Keratinocyte (primary cell): ENCODE data around the gene CELSR1. TPM values are rescaled to one million over a fixed set of nuclear protein-coding genes. Genes with fewer than 3 reads are reported as not detected.

Source experiments
- DNase-seq: peaks from one replicate; pipeline ENCODE4 v3.0.0-alpha.2; 2011; ENCODE audit warnings: low read depth, missing footprints, low spot score
- FAIRE-seq: peaks from 2 replicates; lab custom pipeline; 2011; peaks lifted over from hg19 to GRCh38; lab: Jason Lieb, UNC
- H2AFZ ChIP-seq: 2 replicates; pipeline ENCODE4 v1.6.0; 2012; ENCODE audit warnings: low read length, control low read depth, inconsistent platforms; ENCODE audit not compliant: control insufficient read depth
- H3K27ac ChIP-seq: 2 replicates; pipeline ENCODE4 v1.5.1; 2011; ENCODE audit warnings: low read length; ENCODE audit not compliant: control insufficient read depth, insufficient read depth
- H3K27me3 ChIP-seq: 3 replicates; pipeline ENCODE4 v1.6.0; 2011; ENCODE audit warnings: low read length; ENCODE audit not compliant: control insufficient read depth, insufficient read depth; ENCODE audit errors: extremely low read depth
- H3K36me3 ChIP-seq, 2 experiments: 2 replicates in 1 of 2; 3 replicates in 1 of 2; pipeline ENCODE4 v1.5.1; 2011; ENCODE audit warnings: low read length in 2 of 2, mild to moderate bottlenecking in 1 of 2; ENCODE audit not compliant: control insufficient read depth in 2 of 2, insufficient read depth in 2 of 2; ENCODE audit errors: extremely low read depth in 1 of 2
- H3K4me1 ChIP-seq: 3 replicates; pipeline ENCODE4 v1.5.1; 2011; ENCODE audit warnings: low read length; ENCODE audit not compliant: control insufficient read depth, insufficient read depth; ENCODE audit errors: extremely low read depth
- H3K4me2 ChIP-seq: 3 replicates; pipeline ENCODE4 v1.6.0; 2011; ENCODE audit warnings: low read depth, low read length; ENCODE audit not compliant: control insufficient read depth, insufficient read depth; ENCODE audit errors: extremely low read depth
- H3K4me3 ChIP-seq, 3 experiments: fragments of 200-600 bp in 1 of 3; sonication (generic) in 1 of 3; 2 replicates in 2 of 3; 3 replicates in 1 of 3; pipeline ENCODE4 v1.5.1; 2011 to 2016; ENCODE audit warnings: low read length in 3 of 3, mild to moderate bottlenecking in 3 of 3, control low read depth in 2 of 3, inconsistent platforms in 1 of 3, low read depth in 1 of 3, mixed read lengths in 1 of 3, mixed run types in 1 of 3, moderate library complexity in 1 of 3; ENCODE audit not compliant: control insufficient read depth in 2 of 3, insufficient read depth in 2 of 3; ENCODE audit errors: extremely low read depth in 1 of 3
- H3K79me2 ChIP-seq: 2 replicates; pipeline ENCODE4 v1.6.0; 2012; ENCODE audit warnings: low read length; ENCODE audit not compliant: control insufficient read depth, insufficient read depth
- H3K9ac ChIP-seq: 3 replicates; pipeline ENCODE4 v1.6.0; 2011; ENCODE audit warnings: low read length; ENCODE audit not compliant: control insufficient read depth, insufficient read depth; ENCODE audit errors: extremely low read depth
- H3K9me1 ChIP-seq: 3 replicates; pipeline ENCODE4 v1.6.0; 2011; ENCODE audit warnings: low read length; ENCODE audit not compliant: control insufficient read depth, insufficient read depth; ENCODE audit errors: extremely low read depth
- H3K9me3 ChIP-seq: 2 replicates; pipeline ENCODE4 v1.5.1; 2012; ENCODE audit warnings: low read depth, low read length; ENCODE audit not compliant: control insufficient read depth
- H4K20me1 ChIP-seq: 3 replicates; pipeline ENCODE4 v1.6.0; 2011; ENCODE audit warnings: low read length; ENCODE audit not compliant: control insufficient read depth, insufficient read depth; ENCODE audit errors: extremely low read depth
- EZH2 ChIP-seq: IDR thresholded peaks from one replicate; pipeline ENCODE4 v1.6.1; 2012; ENCODE audit warnings: inconsistent platforms, mild to moderate bottlenecking, low read length, moderate library complexity
- dilution Hi-C: fragments of 300-500 bp; cut with MboI; formaldehyde crosslinking; loops from one replicate; pipeline ENCODE4 v1.7.0; 2020; ENCODE audit warnings: low sequenced_read_pairs; ENCODE audit not compliant: extremely low pct_ligation_motif_present
- polyA plus RNA-seq, 5 experiments: library from polyadenylated mRNA; depleted of rRNA in 3 of 5; stranded (reverse) in 3 of 5; stranded (forward) in 1 of 5; unstranded in 1 of 5; fragments of >200 nt; gene quantifications; 1 replicate in 1 of 5; 2 replicates in 3 of 5; 3 replicates in 1 of 5; pipeline versions ENCODE4 v1.2.1 to v1.2.3, GENCODE V29; 2011 to 2012; ENCODE audit warnings: missing spikeins in 2 of 5, low read depth in 1 of 5, low replicate concordance in 1 of 5
- TF ChIP-seq, protein P1 (sequence below), 3 experiments: IDR thresholded peaks in 1 of 3; conservative IDR thresholded peaks in 1 of 3; optimal IDR thresholded peaks in 1 of 3; 2 replicates in 2 of 3; 3 replicates in 1 of 3; pipeline versions ENCODE3 to v1.5.1; 2011; ENCODE audit warnings: low read length in 3 of 3, mild to moderate bottlenecking in 3 of 3, moderate library complexity in 2 of 3, control low read depth in 1 of 3, inconsistent platforms in 1 of 3; ENCODE audit not compliant: insufficient read depth in 2 of 3; ENCODE audit errors: extremely low read depth in 1 of 3

The CELSR1 gene
- polyA plus RNA-seq, 1 donor (not counting 4 experiments of a cell fraction or from before 2014, with no cell fraction given), result 16.1 TPM

DNA sequence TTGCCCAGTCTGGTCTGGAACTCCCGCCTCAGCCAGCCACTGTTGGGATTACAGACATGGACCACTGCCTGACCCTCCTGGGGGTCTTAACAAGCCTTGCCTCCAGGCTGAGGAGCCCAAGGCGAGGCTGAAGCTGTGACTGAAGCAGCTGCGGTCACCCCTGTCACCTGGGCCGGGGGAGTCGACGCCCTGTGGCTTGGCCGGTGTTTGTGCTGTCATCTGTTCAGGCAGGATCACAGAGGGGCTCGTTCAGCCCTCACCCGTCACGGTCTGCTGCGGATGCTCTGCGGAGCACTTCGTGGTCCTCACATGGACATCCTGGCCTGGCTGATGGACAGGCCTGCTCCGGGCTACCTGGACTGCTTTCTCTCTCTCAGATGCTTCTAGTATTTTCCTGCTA, 178.1 kb downstream of the CELSR1 start:
- dilution Hi-C loops, result no loop called here
- Histone ChIP-seq H3K9me1 (no peaks in the 10 kb centered on the region), H3K4me1 (peaks cover 9% of the 10 kb centered on the region), H2AFZ (no peak overlapping the region), H4K20me1 (peaks cover 3% of the 10 kb centered on the region), H3K36me3 (peaks cover 17 to 39% of the 10 kb centered on the region in 2 experiments), H3K79me2 (no peaks in the 10 kb centered on the region), H3K9ac (no peak overlapping the region), H3K27me3 (no peaks in the 10 kb centered on the region), H3K4me3 (no peak overlapping the region), H3K27ac (no peak overlapping the region), H3K4me2 (no peak overlapping the region), H3K9me3 (no peaks in the 10 kb centered on the region)
- FAIRE-seq (no peak), DNase-seq (no peak)
- TF ChIP-seq, protein P1, sequence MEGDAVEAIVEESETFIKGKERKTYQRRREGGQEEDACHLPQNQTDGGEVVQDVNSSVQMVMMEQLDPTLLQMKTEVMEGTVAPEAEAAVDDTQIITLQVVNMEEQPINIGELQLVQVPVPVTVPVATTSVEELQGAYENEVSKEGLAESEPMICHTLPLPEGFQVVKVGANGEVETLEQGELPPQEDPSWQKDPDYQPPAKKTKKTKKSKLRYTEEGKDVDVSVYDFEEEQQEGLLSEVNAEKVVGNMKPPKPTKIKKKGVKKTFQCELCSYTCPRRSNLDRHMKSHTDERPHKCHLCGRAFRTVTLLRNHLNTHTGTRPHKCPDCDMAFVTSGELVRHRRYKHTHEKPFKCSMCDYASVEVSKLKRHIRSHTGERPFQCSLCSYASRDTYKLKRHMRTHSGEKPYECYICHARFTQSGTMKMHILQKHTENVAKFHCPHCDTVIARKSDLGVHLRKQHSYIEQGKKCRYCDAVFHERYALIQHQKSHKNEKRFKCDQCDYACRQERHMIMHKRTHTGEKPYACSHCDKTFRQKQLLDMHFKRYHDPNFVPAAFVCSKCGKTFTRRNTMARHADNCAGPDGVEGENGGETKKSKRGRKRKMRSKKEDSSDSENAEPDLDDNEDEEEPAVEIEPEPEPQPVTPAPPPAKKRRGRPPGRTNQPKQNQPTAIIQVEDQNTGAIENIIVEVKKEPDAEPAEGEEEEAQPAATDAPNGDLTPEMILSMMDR (optimal IDR thresholded peaks at IDR 0.05 in 1 of 3, IDR thresholded peaks at IDR 0.05 in 1 of 3, conservative IDR thresholded peaks at IDR 0.05 in 1 of 3; ENCODE audit: extremely low read depth in 1 of 3, insufficient read depth in 2 of 3, low read length in 3 of 3), result no peak
- no peak for TF ChIP-seq EZH2

DNA sequence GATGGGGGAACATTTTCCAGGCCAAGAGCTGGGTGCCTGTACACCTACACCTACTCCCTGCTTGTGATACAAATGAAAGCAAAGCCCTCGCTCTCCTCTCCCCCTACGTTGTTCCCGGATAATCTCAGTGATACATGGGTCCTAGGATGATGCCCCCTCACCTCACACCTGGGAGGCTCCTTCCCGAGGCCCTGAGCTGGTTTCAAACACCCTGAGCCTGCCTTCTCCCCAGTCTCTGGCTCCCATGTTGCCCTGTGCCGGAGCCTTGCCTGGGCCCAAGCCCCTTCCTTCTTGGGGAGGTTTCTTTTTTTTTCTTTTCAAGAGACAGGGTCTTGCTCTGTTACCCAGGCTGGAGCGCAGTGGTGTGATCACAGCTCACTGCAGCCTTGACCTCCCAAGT, 178.7 kb downstream of the CELSR1 start:
- TF ChIP-seq, protein P1 (optimal IDR thresholded peaks at IDR 0.05 in 1 of 3, IDR thresholded peaks at IDR 0.05 in 1 of 3, conservative IDR thresholded peaks at IDR 0.05 in 1 of 3; ENCODE audit: extremely low read depth in 1 of 3, insufficient read depth in 2 of 3, low read length in 3 of 3), result no peak
- no peak for TF ChIP-seq EZH2
- Histone ChIP-seq H3K4me2 (no peak overlapping the region), H3K79me2 (no peaks in the 10 kb centered on the region), H3K27me3 (no peaks in the 10 kb centered on the region), H4K20me1 (peaks cover 3% of the 10 kb centered on the region), H3K36me3 (peaks cover 23 to 42% of the 10 kb centered on the region in 2 experiments), H3K4me1 (peaks cover 9% of the 10 kb centered on the region), H3K9me1 (no peaks in the 10 kb centered on the region), H3K4me3 (no peak overlapping the region), H3K9ac (no peak overlapping the region), H2AFZ (no peak overlapping the region), H3K27ac (no peak overlapping the region), H3K9me3 (no peaks in the 10 kb centered on the region)
- dilution Hi-C loops, result no loop called here
- DNase-seq, result no peak
- no peak for FAIRE-seq
